Lung (tissue), 12 donors: ENCODE results near the gene SIKE1. TPM values are rescaled to one million over a fixed set of nuclear protein-coding genes. Genes with fewer than 3 reads are reported as not detected.
"Not testable (repeated sequence)": the region's sequence is repeated elsewhere in the genome, so short reads cannot be mapped to it uniquely, and the experiment has no call there.

Experiments used
- ATAC-seq: fragments of 200-7000 bp; cut with Tn5 transposase; one replicate; pipeline ENCODE4 v1.9.1; 2020; ENCODE audit warnings: moderate number of reproducible peaks; ENCODE audit not compliant: insufficient read depth, low FRiP score
- DNase-seq, 3 donors: peaks; one replicate each; pipeline ENCODE4 v3.0.0-alpha.2; 2013 to 2017
- H3K27ac ChIP-seq, 2 donors: one replicate each; pipeline ENCODE4 v1.5.1; 2013; ENCODE audit warnings: mild to moderate bottlenecking in 2 of 2, moderate library complexity in 2 of 2, control low read depth in 1 of 2, inconsistent platforms in 1 of 2, low read depth in 1 of 2, low read length in 1 of 2
- H3K27me3 ChIP-seq, 3 donors: one replicate each; pipeline ENCODE4 v1.5.1; 2013; ENCODE audit warnings: low read length in 2 of 3; ENCODE audit not compliant: control insufficient read depth in 3 of 3, insufficient read depth in 3 of 3
- H3K36me3 ChIP-seq, 4 donors: one replicate each; pipeline ENCODE4 v1.5.1; 2013; ENCODE audit warnings: low read length in 4 of 4, mild to moderate bottlenecking in 1 of 4, moderate library complexity in 1 of 4; ENCODE audit not compliant: control insufficient read depth in 4 of 4, insufficient read depth in 4 of 4
- H3K4me1 ChIP-seq, 5 donors: one replicate each; pipeline ENCODE4 v1.5.1; 2013; ENCODE audit warnings: low read length in 5 of 5, mild to moderate bottlenecking in 2 of 5, moderate library complexity in 1 of 5; ENCODE audit not compliant: control insufficient read depth in 5 of 5, insufficient read depth in 5 of 5
- H3K4me3 ChIP-seq: one replicate; pipeline ENCODE4 v1.5.1; 2013; ENCODE audit warnings: mild to moderate bottlenecking, control low read depth, moderate library complexity
- H3K9ac ChIP-seq, 2 donors: one replicate each; pipeline ENCODE4 v1.5.1; 2013; ENCODE audit warnings: low read length in 2 of 2, control low read depth in 1 of 2; ENCODE audit not compliant: insufficient read depth in 1 of 2
- H3K9me3 ChIP-seq, 4 donors: one replicate each; pipeline ENCODE4 v1.5.1; 2013; ENCODE audit warnings: low read length in 3 of 4, mild to moderate bottlenecking in 1 of 4, moderate library complexity in 1 of 4; ENCODE audit not compliant: control insufficient read depth in 4 of 4, insufficient read depth in 3 of 4
- WGBS, 2 donors: extraction: QIAGEN DNeasy Blood & Tissue Kit; methylation state at CpG; one replicate each; pipeline ENCODE4 v1.1.7; 2013; 5-methylcytosine and 5-hydroxymethylcytosine counted together
- polyA plus RNA-seq, 2 donors: library from polyadenylated mRNA; stranded (reverse); fragments of 200-250 nt; gene quantifications; one replicate each; pipeline ENCODE4 v1.2.1, GENCODE V29; 2013
- total RNA-seq, 2 donors: library from RNA; depleted of rRNA in 1 of 2; stranded (reverse); fragments of >200 nt in 1 of 2; gene quantifications; one replicate each; pipeline ENCODE4 v1.2.1, GENCODE V29; 2014 to 2021
- TF ChIP-seq, protein P1 (sequence below): IDR thresholded peaks from 2 replicates; pipeline ENCODE4 v1.5.1; 2012; ENCODE audit warnings: mild to moderate bottlenecking; ENCODE audit errors: control extremely low read depth, extremely low read depth
- donor health status: control.
- donor health status: control.
- donor health status: Bipolar disorder and iron deficiency.
- donor health status: healthy.
- donor health status: DM: yes; HTN: yes; CAD: no.

The SIKE1 gene
- total and polyA plus RNA-seq, 4 donors, result 17.2 to 71.5 (median 32.9) TPM

DNA sequence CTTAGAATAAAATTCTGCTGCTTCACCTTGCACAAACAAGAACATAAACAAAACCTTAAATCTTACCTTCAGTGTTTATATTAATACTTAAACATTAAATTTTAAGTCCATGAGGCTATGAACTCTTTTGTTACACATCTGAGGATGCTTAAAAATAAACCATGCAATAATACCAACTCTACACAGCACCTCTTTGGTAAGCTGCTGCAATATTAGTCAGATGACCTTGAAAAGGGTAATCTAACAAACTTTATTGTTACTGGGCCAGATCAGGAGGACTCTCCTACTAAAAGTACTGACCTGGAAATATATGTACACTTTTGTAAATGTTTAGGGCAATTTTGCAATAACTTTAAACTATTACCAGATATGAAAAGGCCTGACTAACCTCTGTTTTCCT lies 763 bp downstream of the SIKE1 start:
- TF ChIP-seq, protein P1, sequence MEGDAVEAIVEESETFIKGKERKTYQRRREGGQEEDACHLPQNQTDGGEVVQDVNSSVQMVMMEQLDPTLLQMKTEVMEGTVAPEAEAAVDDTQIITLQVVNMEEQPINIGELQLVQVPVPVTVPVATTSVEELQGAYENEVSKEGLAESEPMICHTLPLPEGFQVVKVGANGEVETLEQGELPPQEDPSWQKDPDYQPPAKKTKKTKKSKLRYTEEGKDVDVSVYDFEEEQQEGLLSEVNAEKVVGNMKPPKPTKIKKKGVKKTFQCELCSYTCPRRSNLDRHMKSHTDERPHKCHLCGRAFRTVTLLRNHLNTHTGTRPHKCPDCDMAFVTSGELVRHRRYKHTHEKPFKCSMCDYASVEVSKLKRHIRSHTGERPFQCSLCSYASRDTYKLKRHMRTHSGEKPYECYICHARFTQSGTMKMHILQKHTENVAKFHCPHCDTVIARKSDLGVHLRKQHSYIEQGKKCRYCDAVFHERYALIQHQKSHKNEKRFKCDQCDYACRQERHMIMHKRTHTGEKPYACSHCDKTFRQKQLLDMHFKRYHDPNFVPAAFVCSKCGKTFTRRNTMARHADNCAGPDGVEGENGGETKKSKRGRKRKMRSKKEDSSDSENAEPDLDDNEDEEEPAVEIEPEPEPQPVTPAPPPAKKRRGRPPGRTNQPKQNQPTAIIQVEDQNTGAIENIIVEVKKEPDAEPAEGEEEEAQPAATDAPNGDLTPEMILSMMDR, result no peak
- Histone ChIP-seq H3K27ac (peak overlapping the region in 1 of 2 donors; percentile 90), H3K36me3 (peaks cover 1 to 16% (median 9%) of the 10 kb centered on the region in 4 donors), H3K27me3 (no peaks in the 10 kb centered on the region), H3K9me3 (no peaks in the 10 kb centered on the region), H3K9ac (peak overlapping the region; percentile 76 to 79), H3K4me1 (peaks cover 0 to 7% (median 0%) of the 10 kb centered on the region in 5 donors), H3K4me3 (peak overlapping the region; percentile 83)
- DNase-seq (no peak), ATAC-seq (no peak)

DNA sequence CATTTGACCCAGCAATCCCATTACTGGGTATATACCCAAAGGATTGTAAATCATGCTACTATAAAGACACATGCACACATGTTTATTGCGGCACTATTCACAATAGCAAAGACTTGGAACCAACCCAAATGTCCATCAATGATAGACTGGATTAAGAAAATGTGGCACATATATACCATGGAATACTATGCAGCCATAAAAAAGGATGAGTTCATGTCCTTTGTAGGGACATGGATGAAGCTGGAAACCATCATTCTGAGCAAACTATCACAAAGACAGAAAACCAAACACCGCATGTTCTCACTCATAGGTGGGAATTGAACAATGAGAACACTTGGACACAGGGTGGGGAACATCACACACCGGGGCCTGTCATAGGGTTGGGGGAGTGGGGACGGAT lies 3.8 kb downstream of the SIKE1 start:
- not testable (repeated sequence) for DNase-seq, H3K9ac ChIP-seq, ATAC-seq, H3K27me3 ChIP-seq, H3K4me3 ChIP-seq, H3K9me3 ChIP-seq, H3K4me1 ChIP-seq, H3K27ac ChIP-seq
- 97 to 98% methylated on average over 4 of the region's 4 CpGs for WGBS, 2 donors
- H3K36me3 ChIP-seq, result peaks cover 1 to 23% (median 14%) of the 10 kb centered on the region in 4 donors

GRCh38 chr1:114771992-114772391 lies 8.5 kb downstream of the SIKE1 start:
- Histone ChIP-seq H3K9me3 (no peaks in the 10 kb centered on the region), H3K36me3 (peaks cover 1 to 31% (median 11%) of the 10 kb centered on the region in 4 donors), H3K9ac (no peak overlapping the region), H3K4me3 (no peak overlapping the region), H3K4me1 (no peaks in the 10 kb centered on the region), H3K27ac (no peak overlapping the region), H3K27me3 (no peaks in the 10 kb centered on the region)
- DNase-seq (no peak), ATAC-seq (no peak)
- TF ChIP-seq, protein P1, result no peak
- 82 to 93% methylated on average over 1 of the region's 1 CpG for WGBS, 2 donors

- WGBS, 2 donors, result 97 to 100% methylated on average over 1 of the region's 1 CpG
- H3K9ac ChIP-seq, result no peak overlapping the region
- no peak for DNase-seq
- H3K9me3 ChIP-seq, result no peaks in the 10 kb centered on the region
- no peaks in the 10 kb centered on the region for H3K4me1 ChIP-seq
- no peak overlapping the region for H3K4me3 ChIP-seq
- H3K27me3 ChIP-seq, result no peaks in the 10 kb centered on the region
- H3K36me3 ChIP-seq, result peaks cover 0 to 31% (median 6%) of the 10 kb centered on the region in 4 donors
- TF ChIP-seq, protein P1, result no peak
- no peak for ATAC-seq
- no peak overlapping the region for H3K27ac ChIP-seq
Measured at GRCh38 chr1:114770989-114771388, 9.5 kb downstream of the SIKE1 start.
